SK-N-MC (cell line): Measurements from ENCODE around the gene MMS19.

Source experiments
- EZH2 ChIP-seq: fragments of 200-600 bp; sonication (generic); IDR thresholded peaks from one replicate; pipeline ENCODE4 v1.6.1; 2017; ENCODE audit warnings: antibody characterized with exemption
- POLR2AphosphoS5 ChIP-seq: IDR thresholded peaks from 2 replicates; pipeline ENCODE4 v1.6.1; 2012; ENCODE audit warnings: mild to moderate bottlenecking, low read depth, low read length, borderline replicate concordance

GRCh38 chr10:97475936-97476594, 22.2 kb downstream of the MMS19 start:
- TF ChIP-seq POLR2AphosphoS5, result no peak
- TF ChIP-seq EZH2, result no peak
